GM23338 (cell line): ENCODE results near the gene PTPRN2. TPM values are rescaled to one million over a fixed set of nuclear protein-coding genes. Genes with fewer than 3 reads are reported as not detected.

Experiments
- ATAC-seq: fragments of 200-7000 bp; cut with Tn5 transposase; 3 replicates; pipeline ENCODE4 v1.9.1; 2020
- DNase-seq: peaks from one replicate; pipeline ENCODE4 v3.0.0-alpha.2; 2015; ENCODE audit warnings: low spot score
- H2AFZ ChIP-seq: fragments of 200-600 bp; sonication (generic); 2 replicates; pipeline ENCODE4 v1.8.0; 2016; ENCODE audit warnings: antibody characterized with exemption, mild to moderate bottlenecking, moderate library complexity
- H3F3A ChIP-seq: fragments of 200-600 bp; sonication (generic); replicated peaks from 2 replicates; pipeline ENCODE4 v1.8.0; 2017; ENCODE audit warnings: antibody characterized with exemption, mixed run types, low read depth
- H3K27ac ChIP-seq: fragments of 200-600 bp; sonication (generic); 2 replicates; pipeline ENCODE4 v1.6.1; 2016; ENCODE audit warnings: low read depth
- H3K27me3 ChIP-seq: fragments of 200-600 bp; sonication (generic); 2 replicates; pipeline ENCODE4 v1.8.0; 2016; ENCODE audit warnings: mild to moderate bottlenecking, mixed run types, moderate library complexity; ENCODE audit not compliant: insufficient read depth
- H3K36me3 ChIP-seq: fragments of 200-600 bp; sonication (generic); 2 replicates; pipeline ENCODE4 v1.8.0; 2016; ENCODE audit warnings: mild to moderate bottlenecking; ENCODE audit not compliant: insufficient read depth
- H3K4me1 ChIP-seq: fragments of 200-600 bp; sonication (generic); 2 replicates; pipeline ENCODE4 v1.8.0; 2016; ENCODE audit warnings: mild to moderate bottlenecking, moderate library complexity; ENCODE audit not compliant: insufficient read depth
- H3K4me2 ChIP-seq: fragments of 200-600 bp; sonication (generic); 2 replicates; pipeline ENCODE4 v1.7.1; 2017; ENCODE audit warnings: mixed run types
- H3K4me3 ChIP-seq: fragments of 200-600 bp; sonication (generic); 2 replicates; pipeline ENCODE4 v1.6.1; 2016; ENCODE audit warnings: mixed run types
- H3K79me2 ChIP-seq: fragments of 200-600 bp; sonication (generic); replicated peaks from 2 replicates; pipeline ENCODE4 v1.8.0; 2017; ENCODE audit warnings: mild to moderate bottlenecking; ENCODE audit not compliant: insufficient read depth
- H3K9me2 ChIP-seq: fragments of 200-600 bp; sonication (generic); 2 replicates; pipeline ENCODE4 v1.8.0; 2017; ENCODE audit not compliant: insufficient read depth
- H4K20me1 ChIP-seq: fragments of 200-600 bp; sonication (generic); replicated peaks from 2 replicates; pipeline ENCODE4 v1.8.0; 2017; ENCODE audit warnings: mild to moderate bottlenecking; ENCODE audit not compliant: insufficient read depth
- H3K27ac Mint-ChIP-seq: 2 replicates; pipeline ENCODE4 v1.8.0; 2020; ENCODE audit warnings: inconsistent platforms, mild to moderate bottlenecking, moderate library complexity, mixed read lengths
- H3K27me3 Mint-ChIP-seq: 3 replicates; pipeline ENCODE4 v1.8.0; 2022; ENCODE audit warnings: low read depth, mild to moderate bottlenecking, moderate library complexity, mixed read lengths, inconsistent platforms; ENCODE audit not compliant: insufficient read depth, poor library complexity
- H3K36me3 Mint-ChIP-seq: 3 replicates; pipeline ENCODE4 v1.8.0; 2021; ENCODE audit warnings: low read depth, mild to moderate bottlenecking, inconsistent platforms, moderate library complexity, mixed read lengths
- H3K4me1 Mint-ChIP-seq: 3 replicates; pipeline ENCODE4 v1.8.0; 2020; ENCODE audit warnings: mild to moderate bottlenecking, inconsistent platforms, mixed read lengths
- H3K4me3 Mint-ChIP-seq: 3 replicates; pipeline ENCODE4 v1.8.0; 2021; ENCODE audit warnings: moderate library complexity, mild to moderate bottlenecking, inconsistent platforms, mixed read lengths
- H3K9me3 Mint-ChIP-seq: 3 replicates; pipeline ENCODE4 v1.8.0; 2020; ENCODE audit warnings: moderate library complexity, mild to moderate bottlenecking, inconsistent platforms, mixed read lengths
- CREB1 ChIP-seq: fragments of 250-450 bp; sonication (Bioruptor Pico); IDR thresholded peaks from 2 replicates; pipeline ENCODE4 v1.5.0; 2020; ENCODE audit warnings: low read depth, mild to moderate bottlenecking, moderate library complexity
- EZH2phosphoT487 ChIP-seq: fragments of 200-600 bp; sonication (generic); IDR thresholded peaks from one replicate; pipeline ENCODE4 v1.8.1; 2018; ENCODE audit warnings: antibody characterized with exemption; ENCODE audit not compliant: unreplicated experiment
- NANOG ChIP-seq: IDR thresholded peaks from 2 replicates; pipeline ENCODE4 v1.6.1; 2016; ENCODE audit warnings: antibody characterized with exemption, borderline replicate concordance
- POLR2AphosphoS5 ChIP-seq: IDR thresholded peaks from 2 replicates; pipeline ENCODE4 v1.6.1; 2016; ENCODE audit warnings: antibody characterized with exemption, low read depth
- STAT1 ChIP-seq: IDR thresholded peaks from one replicate; pipeline ENCODE4 v1.6.1; 2016; ENCODE audit warnings: antibody characterized with exemption; ENCODE audit not compliant: unreplicated experiment
- ZNF114 ChIP-seq: fragments of 250-450 bp; sonication (Bioruptor Pico); IDR thresholded peaks from 2 replicates; pipeline ENCODE4 v1.5.0; 2020; ENCODE audit warnings: mild to moderate bottlenecking, moderate library complexity
- polyA plus RNA-seq: library from polyadenylated mRNA; unstranded; fragments of >200 nt; fragmentation: Nextera tagmentation; extraction: Ambion mirVana; gene quantifications from 2 replicates; pipeline ENCODE4 v1.2.1, GENCODE V29; 2016
- total RNA-seq: library from RNA; depleted of rRNA; stranded (reverse); fragments of >200 nt; shearing (Covaris generic); gene quantifications from 2 replicates; pipeline ENCODE4 v1.2.3, GENCODE V29; 2014
- TF ChIP-seq, protein P1 (sequence below), 2 experiments: fragments of 200-600 bp in 1 of 2; sonication (generic) in 1 of 2; conservative IDR thresholded peaks; 2 replicates each; pipeline versions ENCODE4 v1.5.1 to v1.6.1; 2016 to 2017; ENCODE audit warnings: antibody characterized with exemption in 2 of 2, low read depth in 2 of 2, mild to moderate bottlenecking in 2 of 2, moderate library complexity in 1 of 2
- TF ChIP-seq, protein P2 (sequence below): fragments of 250-450 bp; sonication (Bioruptor Pico); IDR thresholded peaks from 2 replicates; pipeline ENCODE4 v1.5.0; 2020; ENCODE audit warnings: mild to moderate bottlenecking, moderate library complexity

The PTPRN2 gene
- total and polyA plus RNA-seq, 2 experiments from 2014 or later, result 0.87 to 4.0 TPM

DNA sequence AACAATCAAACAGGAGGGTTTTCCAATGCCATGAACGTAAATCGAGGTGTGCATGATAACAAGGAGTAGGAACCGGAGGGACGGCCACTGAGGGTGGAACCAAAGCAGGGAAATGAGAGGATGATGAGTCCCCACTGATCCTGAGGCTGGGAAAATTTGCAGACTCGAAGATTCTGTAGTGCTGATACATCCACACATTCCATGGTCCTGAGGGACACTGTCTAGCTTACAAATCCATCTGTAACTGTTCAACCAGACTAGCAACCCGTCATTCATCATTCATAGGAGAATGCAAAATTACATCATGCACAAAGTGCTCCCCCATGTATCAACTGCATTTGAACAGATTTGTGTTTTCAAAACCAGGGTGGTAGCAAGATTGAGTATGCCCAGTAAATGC, 189.7 kb downstream of the PTPRN2 start:
- Histone ChIP-seq H4K20me1 (no peaks in the 10 kb centered on the region), H3K79me2 (no peaks in the 10 kb centered on the region), H3K4me3 (no peak overlapping the region), H3K27ac (no peak overlapping the region), H3K27me3 (no peaks in the 10 kb centered on the region), H3K4me2 (no peak overlapping the region), H2AFZ (no peak overlapping the region), H3F3A (0 out of 2 replicates have a peak, but pooled peaks cover 2% of the 10 kb centered on the region), H3K36me3 (no peaks in the 10 kb centered on the region), H3K4me1 (peaks cover 21% of the 10 kb centered on the region), H3K9me2 (no peaks in the 10 kb centered on the region)
- DNase-seq, result no peak
- peaks cover 13% of the 10 kb centered on the region for H3K27me3 Mint-ChIP-seq
- peaks cover 3% of the 10 kb centered on the region; the same call in 1 of the 3 replicates for H3K4me1 Mint-ChIP-seq
- no peak overlapping the region for H3K27ac Mint-ChIP-seq
- TF ChIP-seq, protein P1, sequence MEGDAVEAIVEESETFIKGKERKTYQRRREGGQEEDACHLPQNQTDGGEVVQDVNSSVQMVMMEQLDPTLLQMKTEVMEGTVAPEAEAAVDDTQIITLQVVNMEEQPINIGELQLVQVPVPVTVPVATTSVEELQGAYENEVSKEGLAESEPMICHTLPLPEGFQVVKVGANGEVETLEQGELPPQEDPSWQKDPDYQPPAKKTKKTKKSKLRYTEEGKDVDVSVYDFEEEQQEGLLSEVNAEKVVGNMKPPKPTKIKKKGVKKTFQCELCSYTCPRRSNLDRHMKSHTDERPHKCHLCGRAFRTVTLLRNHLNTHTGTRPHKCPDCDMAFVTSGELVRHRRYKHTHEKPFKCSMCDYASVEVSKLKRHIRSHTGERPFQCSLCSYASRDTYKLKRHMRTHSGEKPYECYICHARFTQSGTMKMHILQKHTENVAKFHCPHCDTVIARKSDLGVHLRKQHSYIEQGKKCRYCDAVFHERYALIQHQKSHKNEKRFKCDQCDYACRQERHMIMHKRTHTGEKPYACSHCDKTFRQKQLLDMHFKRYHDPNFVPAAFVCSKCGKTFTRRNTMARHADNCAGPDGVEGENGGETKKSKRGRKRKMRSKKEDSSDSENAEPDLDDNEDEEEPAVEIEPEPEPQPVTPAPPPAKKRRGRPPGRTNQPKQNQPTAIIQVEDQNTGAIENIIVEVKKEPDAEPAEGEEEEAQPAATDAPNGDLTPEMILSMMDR (conservative IDR thresholded peaks at IDR 0.05; ENCODE audit: low read depth in 2 of 2), result no peak
- TF ChIP-seq CREB1 (CRISPR knock-in tag) (no peak), STAT1 (no peak), ZNF114 (CRISPR knock-in tag) (no peak)
- peaks cover 88% of the 10 kb centered on the region for H3K9me3 Mint-ChIP-seq
- H3K4me3 Mint-ChIP-seq, result no peak overlapping the region
- no peak for ATAC-seq
- peaks cover 43% of the 10 kb centered on the region for H3K36me3 Mint-ChIP-seq

DNA sequence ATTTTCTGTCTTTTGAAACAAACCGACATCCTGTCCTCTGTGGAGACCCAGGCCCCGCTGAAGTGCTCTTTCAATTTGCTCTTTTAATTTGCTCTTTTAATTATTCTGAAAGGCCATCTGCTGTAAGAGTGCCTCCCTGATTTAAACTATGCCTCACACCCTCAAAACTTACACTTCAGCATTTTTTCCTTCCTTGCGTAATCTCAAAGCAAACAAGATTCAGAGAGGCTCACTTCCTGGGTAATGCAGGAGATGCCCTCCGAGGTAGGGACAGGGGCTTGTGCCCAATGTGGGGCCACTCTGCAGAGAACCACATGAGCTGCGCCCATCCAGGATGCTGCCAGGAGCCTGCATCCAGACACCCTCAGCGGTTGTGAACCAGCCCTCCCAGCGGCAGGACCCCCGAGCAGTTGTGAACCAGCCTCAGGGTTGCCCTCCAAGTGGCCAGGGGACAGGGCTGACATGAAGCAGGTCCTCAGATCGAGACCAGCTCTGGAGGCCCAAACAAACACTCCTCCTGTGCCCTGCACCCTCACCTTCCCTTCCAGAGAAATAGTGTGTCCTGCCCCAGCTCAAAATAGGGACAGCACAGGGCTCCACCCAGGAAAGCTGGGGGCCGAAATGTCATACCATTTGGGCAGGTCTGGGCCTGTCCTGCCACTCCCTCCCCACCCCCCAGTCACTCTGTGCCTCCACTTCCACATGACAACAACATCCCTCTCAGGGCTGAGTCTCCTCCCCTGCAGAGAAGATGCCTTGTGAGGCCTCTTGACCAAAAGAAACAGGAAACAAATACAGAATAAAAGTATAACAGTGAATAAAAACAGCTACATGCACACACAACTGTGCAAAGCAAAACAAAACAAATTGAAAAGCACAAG, 190.4 kb downstream of the PTPRN2 start:
- DNase-seq (no peak), ATAC-seq (no peak)
- H3K4me1 Mint-ChIP-seq, result peaks cover 3% of the 10 kb centered on the region; the same call in 1 of the 3 replicates
- Histone ChIP-seq H3K36me3 (no peaks in the 10 kb centered on the region), H3K4me1 (peaks cover 21% of the 10 kb centered on the region), H3K9me2 (no peaks in the 10 kb centered on the region), H4K20me1 (no peaks in the 10 kb centered on the region), H3F3A (0 out of 2 replicates have a peak, but pooled peaks cover 2% of the 10 kb centered on the region), H3K27ac (no peak overlapping the region), H3K27me3 (no peaks in the 10 kb centered on the region), H3K4me3 (no peak overlapping the region), H3K4me2 (no peak overlapping the region), H3K79me2 (no peaks in the 10 kb centered on the region), H2AFZ (no peak overlapping the region)
- no peak overlapping the region; the same call in 2 of the 3 replicates for H3K4me3 Mint-ChIP-seq
- no peak overlapping the region for H3K27ac Mint-ChIP-seq
- peaks cover 40% of the 10 kb centered on the region for H3K36me3 Mint-ChIP-seq
- TF ChIP-seq NANOG (no peak), EZH2phosphoT487 (no peak), POLR2AphosphoS5 (no peak), STAT1 (no peak), ZNF114 (CRISPR knock-in tag) (no peak)
- TF ChIP-seq, protein P1 (conservative IDR thresholded peaks at IDR 0.05; ENCODE audit: low read depth in 2 of 2), result no peak
- TF ChIP-seq, protein P2, sequence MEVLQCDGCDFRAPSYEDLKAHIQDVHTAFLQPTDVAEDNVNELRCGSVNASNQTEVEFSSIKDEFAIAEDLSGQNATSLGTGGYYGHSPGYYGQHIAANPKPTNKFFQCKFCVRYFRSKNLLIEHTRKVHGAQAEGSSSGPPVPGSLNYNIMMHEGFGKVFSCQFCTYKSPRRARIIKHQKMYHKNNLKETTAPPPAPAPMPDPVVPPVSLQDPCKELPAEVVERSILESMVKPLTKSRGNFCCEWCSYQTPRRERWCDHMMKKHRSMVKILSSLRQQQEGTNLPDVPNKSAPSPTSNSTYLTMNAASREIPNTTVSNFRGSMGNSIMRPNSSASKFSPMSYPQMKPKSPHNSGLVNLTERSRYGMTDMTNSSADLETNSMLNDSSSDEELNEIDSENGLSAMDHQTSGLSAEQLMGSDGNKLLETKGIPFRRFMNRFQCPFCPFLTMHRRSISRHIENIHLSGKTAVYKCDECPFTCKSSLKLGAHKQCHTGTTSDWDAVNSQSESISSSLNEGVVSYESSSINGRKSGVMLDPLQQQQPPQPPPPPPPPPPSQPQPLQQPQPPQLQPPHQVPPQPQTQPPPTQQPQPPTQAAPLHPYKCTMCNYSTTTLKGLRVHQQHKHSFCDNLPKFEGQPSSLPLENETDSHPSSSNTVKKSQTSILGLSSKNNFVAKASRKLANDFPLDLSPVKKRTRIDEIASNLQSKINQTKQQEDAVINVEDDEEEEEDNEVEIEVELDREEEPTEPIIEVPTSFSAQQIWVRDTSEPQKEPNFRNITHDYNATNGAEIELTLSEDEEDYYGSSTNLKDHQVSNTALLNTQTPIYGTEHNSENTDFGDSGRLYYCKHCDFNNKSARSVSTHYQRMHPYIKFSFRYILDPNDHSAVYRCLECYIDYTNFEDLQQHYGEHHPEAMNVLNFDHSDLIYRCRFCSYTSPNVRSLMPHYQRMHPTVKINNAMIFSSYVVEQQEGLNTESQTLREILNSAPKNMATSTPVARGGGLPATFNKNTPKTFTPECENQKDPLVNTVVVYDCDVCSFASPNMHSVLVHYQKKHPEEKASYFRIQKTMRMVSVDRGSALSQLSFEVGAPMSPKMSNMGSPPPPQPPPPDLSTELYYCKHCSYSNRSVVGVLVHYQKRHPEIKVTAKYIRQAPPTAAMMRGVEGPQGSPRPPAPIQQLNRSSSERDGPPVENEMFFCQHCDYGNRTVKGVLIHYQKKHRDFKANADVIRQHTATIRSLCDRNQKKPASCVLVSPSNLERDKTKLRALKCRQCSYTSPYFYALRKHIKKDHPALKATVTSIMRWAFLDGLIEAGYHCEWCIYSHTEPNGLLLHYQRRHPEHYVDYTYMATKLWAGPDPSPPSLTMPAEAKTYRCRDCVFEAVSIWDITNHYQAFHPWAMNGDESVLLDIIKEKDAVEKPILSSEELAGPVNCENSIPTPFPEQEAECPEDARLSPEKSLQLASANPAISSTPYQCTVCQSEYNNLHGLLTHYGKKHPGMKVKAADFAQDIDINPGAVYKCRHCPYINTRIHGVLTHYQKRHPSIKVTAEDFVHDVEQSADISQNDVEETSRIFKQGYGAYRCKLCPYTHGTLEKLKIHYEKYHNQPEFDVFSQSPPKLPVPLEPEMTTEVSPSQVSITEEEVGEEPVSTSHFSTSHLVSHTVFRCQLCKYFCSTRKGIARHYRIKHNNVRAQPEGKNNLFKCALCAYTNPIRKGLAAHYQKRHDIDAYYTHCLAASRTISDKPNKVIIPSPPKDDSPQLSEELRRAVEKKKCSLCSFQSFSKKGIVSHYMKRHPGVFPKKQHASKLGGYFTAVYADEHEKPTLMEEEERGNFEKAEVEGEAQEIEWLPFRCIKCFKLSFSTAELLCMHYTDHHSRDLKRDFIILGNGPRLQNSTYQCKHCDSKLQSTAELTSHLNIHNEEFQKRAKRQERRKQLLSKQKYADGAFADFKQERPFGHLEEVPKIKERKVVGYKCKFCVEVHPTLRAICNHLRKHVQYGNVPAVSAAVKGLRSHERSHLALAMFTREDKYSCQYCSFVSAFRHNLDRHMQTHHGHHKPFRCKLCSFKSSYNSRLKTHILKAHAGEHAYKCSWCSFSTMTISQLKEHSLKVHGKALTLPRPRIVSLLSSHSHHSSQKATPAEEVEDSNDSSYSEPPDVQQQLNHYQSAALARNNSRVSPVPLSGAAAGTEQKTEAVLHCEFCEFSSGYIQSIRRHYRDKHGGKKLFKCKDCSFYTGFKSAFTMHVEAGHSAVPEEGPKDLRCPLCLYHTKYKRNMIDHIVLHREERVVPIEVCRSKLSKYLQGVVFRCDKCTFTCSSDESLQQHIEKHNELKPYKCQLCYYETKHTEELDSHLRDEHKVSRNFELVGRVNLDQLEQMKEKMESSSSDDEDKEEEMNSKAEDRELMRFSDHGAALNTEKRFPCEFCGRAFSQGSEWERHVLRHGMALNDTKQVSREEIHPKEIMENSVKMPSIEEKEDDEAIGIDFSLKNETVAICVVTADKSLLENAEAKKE (CRISPR knock-in tag), result no peak
- H3K9me3 Mint-ChIP-seq, result peaks cover 87% of the 10 kb centered on the region
- H3K27me3 Mint-ChIP-seq, result peaks cover 13% of the 10 kb centered on the region
